GM23338 (cell line): ENCODE measurements around the gene LRRC2. TPM values are rescaled to one million over a fixed set of nuclear protein-coding genes. Genes with fewer than 3 reads are reported as not detected.
A peak's percentile ranks its signal among the peaks of the same experiment; 100 is the strongest.

Source experiments
- ATAC-seq: fragments of 200-7000 bp; cut with Tn5 transposase; 3 replicates; pipeline ENCODE4 v1.9.1; 2020
- DNase-seq: peaks from one replicate; pipeline ENCODE4 v3.0.0-alpha.2; 2015; ENCODE audit warnings: low spot score
- H2AFZ ChIP-seq: fragments of 200-600 bp; sonication (generic); 2 replicates; pipeline ENCODE4 v1.8.0; 2016; ENCODE audit warnings: antibody characterized with exemption, mild to moderate bottlenecking, moderate library complexity
- H3F3A ChIP-seq: fragments of 200-600 bp; sonication (generic); replicated peaks from 2 replicates; pipeline ENCODE4 v1.8.0; 2017; ENCODE audit warnings: antibody characterized with exemption, mixed run types, low read depth
- H3K27ac ChIP-seq: fragments of 200-600 bp; sonication (generic); 2 replicates; pipeline ENCODE4 v1.6.1; 2016; ENCODE audit warnings: low read depth
- H3K27me3 ChIP-seq: fragments of 200-600 bp; sonication (generic); 2 replicates; pipeline ENCODE4 v1.8.0; 2016; ENCODE audit warnings: mild to moderate bottlenecking, mixed run types, moderate library complexity; ENCODE audit not compliant: insufficient read depth
- H3K36me3 ChIP-seq: fragments of 200-600 bp; sonication (generic); 2 replicates; pipeline ENCODE4 v1.8.0; 2016; ENCODE audit warnings: mild to moderate bottlenecking; ENCODE audit not compliant: insufficient read depth
- H3K4me1 ChIP-seq: fragments of 200-600 bp; sonication (generic); 2 replicates; pipeline ENCODE4 v1.8.0; 2016; ENCODE audit warnings: mild to moderate bottlenecking, moderate library complexity; ENCODE audit not compliant: insufficient read depth
- H3K4me2 ChIP-seq: fragments of 200-600 bp; sonication (generic); 2 replicates; pipeline ENCODE4 v1.7.1; 2017; ENCODE audit warnings: mixed run types
- H3K4me3 ChIP-seq: fragments of 200-600 bp; sonication (generic); 2 replicates; pipeline ENCODE4 v1.6.1; 2016; ENCODE audit warnings: mixed run types
- H3K79me2 ChIP-seq: fragments of 200-600 bp; sonication (generic); replicated peaks from 2 replicates; pipeline ENCODE4 v1.8.0; 2017; ENCODE audit warnings: mild to moderate bottlenecking; ENCODE audit not compliant: insufficient read depth
- H3K9me2 ChIP-seq: fragments of 200-600 bp; sonication (generic); 2 replicates; pipeline ENCODE4 v1.8.0; 2017; ENCODE audit not compliant: insufficient read depth
- H4K20me1 ChIP-seq: fragments of 200-600 bp; sonication (generic); replicated peaks from 2 replicates; pipeline ENCODE4 v1.8.0; 2017; ENCODE audit warnings: mild to moderate bottlenecking; ENCODE audit not compliant: insufficient read depth
- H3K27ac Mint-ChIP-seq: 2 replicates; pipeline ENCODE4 v1.8.0; 2020; ENCODE audit warnings: inconsistent platforms, mild to moderate bottlenecking, moderate library complexity, mixed read lengths
- H3K27me3 Mint-ChIP-seq: 3 replicates; pipeline ENCODE4 v1.8.0; 2022; ENCODE audit warnings: low read depth, mild to moderate bottlenecking, moderate library complexity, mixed read lengths, inconsistent platforms; ENCODE audit not compliant: insufficient read depth, poor library complexity
- H3K36me3 Mint-ChIP-seq: 3 replicates; pipeline ENCODE4 v1.8.0; 2021; ENCODE audit warnings: low read depth, mild to moderate bottlenecking, inconsistent platforms, moderate library complexity, mixed read lengths
- H3K4me1 Mint-ChIP-seq: 3 replicates; pipeline ENCODE4 v1.8.0; 2020; ENCODE audit warnings: mild to moderate bottlenecking, inconsistent platforms, mixed read lengths
- H3K4me3 Mint-ChIP-seq: 3 replicates; pipeline ENCODE4 v1.8.0; 2021; ENCODE audit warnings: moderate library complexity, mild to moderate bottlenecking, inconsistent platforms, mixed read lengths
- H3K9me3 Mint-ChIP-seq: 3 replicates; pipeline ENCODE4 v1.8.0; 2020; ENCODE audit warnings: moderate library complexity, mild to moderate bottlenecking, inconsistent platforms, mixed read lengths
- CREB1 ChIP-seq: fragments of 250-450 bp; sonication (Bioruptor Pico); IDR thresholded peaks from 2 replicates; pipeline ENCODE4 v1.5.0; 2020; ENCODE audit warnings: low read depth, mild to moderate bottlenecking, moderate library complexity
- CTCF ChIP-seq, 2 experiments: fragments of 200-600 bp in 1 of 2; sonication (generic) in 1 of 2; conservative IDR thresholded peaks; 2 replicates each; pipeline versions ENCODE4 v1.5.1 to v1.6.1; 2016 to 2017; ENCODE audit warnings: antibody characterized with exemption in 2 of 2, low read depth in 2 of 2, mild to moderate bottlenecking in 2 of 2, moderate library complexity in 1 of 2
- ETS1 ChIP-seq: IDR thresholded peaks from 2 replicates; pipeline ENCODE4 v1.6.1; 2016; ENCODE audit warnings: antibody characterized with exemption
- EZH2 ChIP-seq: fragments of 200-600 bp; sonication (generic); IDR thresholded peaks from one replicate; pipeline ENCODE4 v1.8.0; 2017; ENCODE audit warnings: antibody characterized with exemption, mild to moderate bottlenecking, low read depth; ENCODE audit not compliant: unreplicated experiment
- EZH2phosphoT487 ChIP-seq: fragments of 200-600 bp; sonication (generic); IDR thresholded peaks from one replicate; pipeline ENCODE4 v1.8.1; 2018; ENCODE audit warnings: antibody characterized with exemption; ENCODE audit not compliant: unreplicated experiment
- JUNB ChIP-seq: IDR thresholded peaks from one replicate; pipeline ENCODE4 v1.6.1; 2016; ENCODE audit warnings: antibody characterized with exemption; ENCODE audit not compliant: unreplicated experiment
- NANOG ChIP-seq: IDR thresholded peaks from 2 replicates; pipeline ENCODE4 v1.6.1; 2016; ENCODE audit warnings: antibody characterized with exemption, borderline replicate concordance
- POLR2AphosphoS5 ChIP-seq: IDR thresholded peaks from 2 replicates; pipeline ENCODE4 v1.6.1; 2016; ENCODE audit warnings: antibody characterized with exemption, low read depth
- REST ChIP-seq: IDR thresholded peaks from one replicate; pipeline ENCODE4 v1.6.1; 2018; ENCODE audit warnings: antibody characterized with exemption; ENCODE audit not compliant: unreplicated experiment
- STAT1 ChIP-seq: IDR thresholded peaks from one replicate; pipeline ENCODE4 v1.6.1; 2016; ENCODE audit warnings: antibody characterized with exemption; ENCODE audit not compliant: unreplicated experiment
- ZNF114 ChIP-seq: fragments of 250-450 bp; sonication (Bioruptor Pico); IDR thresholded peaks from 2 replicates; pipeline ENCODE4 v1.5.0; 2020; ENCODE audit warnings: mild to moderate bottlenecking, moderate library complexity
- ZNF331 ChIP-seq: fragments of 250-450 bp; sonication (Bioruptor Pico); IDR thresholded peaks from 2 replicates; pipeline ENCODE4 v1.5.0; 2020; ENCODE audit warnings: low read depth, mild to moderate bottlenecking, moderate library complexity
- ZNF462 ChIP-seq: fragments of 250-450 bp; sonication (Bioruptor Pico); IDR thresholded peaks from 2 replicates; pipeline ENCODE4 v1.5.0; 2020; ENCODE audit warnings: mild to moderate bottlenecking, moderate library complexity
- polyA plus RNA-seq: library from polyadenylated mRNA; unstranded; fragments of >200 nt; fragmentation: Nextera tagmentation; extraction: Ambion mirVana; gene quantifications from 2 replicates; pipeline ENCODE4 v1.2.1, GENCODE V29; 2016
- total RNA-seq: library from RNA; depleted of rRNA; stranded (reverse); fragments of >200 nt; shearing (Covaris generic); gene quantifications from 2 replicates; pipeline ENCODE4 v1.2.3, GENCODE V29; 2014

Gene LRRC2
- total and polyA plus RNA-seq, 2 experiments from 2014 or later, result 6.5 to 7.1 TPM

GRCh38 chr3:46609212-46609721 lies 43.2 kb upstream of the LRRC2 start:
- Mint-ChIP-seq H3K4me1 (peaks cover 43% of the 10 kb centered on the region), H3K36me3 (no peaks in the 10 kb centered on the region), H3K27ac (no peak overlapping the region), H3K9me3 (no peaks in the 10 kb centered on the region), H3K4me3 (no peak overlapping the region), H3K27me3 (peaks cover 4% of the 10 kb centered on the region)
- Histone ChIP-seq H3K4me3 (no peak overlapping the region), H2AFZ (peak overlapping the region; percentile 88), H4K20me1 (no peaks in the 10 kb centered on the region), H3K9me2 (no peaks in the 10 kb centered on the region), H3K36me3 (no peaks in the 10 kb centered on the region), H3K4me1 (peaks cover 30% of the 10 kb centered on the region), H3K27ac (peak overlapping the region; percentile 61; the same call in 1 of the 2 replicates), H3K27me3 (no peaks in the 10 kb centered on the region), H3K4me2 (no peak overlapping the region), H3K79me2 (no peaks in the 10 kb centered on the region), H3F3A (no peaks in the 10 kb centered on the region)
- ATAC-seq (no peak), DNase-seq (no peak)
- TF ChIP-seq EZH2phosphoT487 (no peak), ZNF331 (CRISPR knock-in tag) (no peak), POLR2AphosphoS5 (no peak), ZNF114 (no peak), STAT1 (no peak), NANOG (no peak), JUNB (no peak), CTCF (conservative IDR thresholded peaks at IDR 0.05; ENCODE audit: low read depth in 2 of 2) (no peak), EZH2 (no peak), ZNF462 (CRISPR knock-in tag) (no peak), CREB1 (no peak), ETS1 (no peak), REST (no peak)
